HG03159 (cell line): ENCODE measurements around the gene TIMP2.
"Not testable (repeated sequence)": the region's sequence is repeated elsewhere in the genome, so short reads cannot be mapped to it uniquely, and the experiment has no call there.

Source experiments
- ATAC-seq: cut with Tn5 transposase; IDR thresholded peaks from one replicate; pipeline ENCODE4 v1.9.1; 2021; ENCODE audit warnings: mild to moderate bottlenecking, moderate library complexity; ENCODE audit not compliant: unreplicated experiment

TIMP2 gene

DNA sequence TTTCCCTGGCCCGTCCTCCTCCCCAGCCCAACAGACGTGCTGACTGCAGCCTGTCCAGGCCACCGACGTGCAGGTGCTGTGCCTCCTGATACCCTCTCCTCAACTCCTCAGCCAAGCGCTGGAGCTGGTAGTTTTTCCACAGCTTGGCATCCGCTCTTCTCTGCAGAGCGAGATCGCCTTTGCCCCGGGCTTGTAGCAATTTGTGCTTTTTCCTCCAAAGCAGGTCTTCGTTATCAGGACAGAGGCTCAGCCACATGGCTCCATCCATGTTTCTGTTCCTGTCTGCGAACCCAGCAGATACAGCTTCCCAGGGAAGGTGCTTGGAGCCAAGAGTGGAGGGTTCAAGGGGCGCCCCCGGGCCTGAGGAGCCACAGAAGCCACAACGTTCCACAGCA is 33.1 kb downstream of the TIMP2 start:
- ATAC-seq, result no peak

DNA sequence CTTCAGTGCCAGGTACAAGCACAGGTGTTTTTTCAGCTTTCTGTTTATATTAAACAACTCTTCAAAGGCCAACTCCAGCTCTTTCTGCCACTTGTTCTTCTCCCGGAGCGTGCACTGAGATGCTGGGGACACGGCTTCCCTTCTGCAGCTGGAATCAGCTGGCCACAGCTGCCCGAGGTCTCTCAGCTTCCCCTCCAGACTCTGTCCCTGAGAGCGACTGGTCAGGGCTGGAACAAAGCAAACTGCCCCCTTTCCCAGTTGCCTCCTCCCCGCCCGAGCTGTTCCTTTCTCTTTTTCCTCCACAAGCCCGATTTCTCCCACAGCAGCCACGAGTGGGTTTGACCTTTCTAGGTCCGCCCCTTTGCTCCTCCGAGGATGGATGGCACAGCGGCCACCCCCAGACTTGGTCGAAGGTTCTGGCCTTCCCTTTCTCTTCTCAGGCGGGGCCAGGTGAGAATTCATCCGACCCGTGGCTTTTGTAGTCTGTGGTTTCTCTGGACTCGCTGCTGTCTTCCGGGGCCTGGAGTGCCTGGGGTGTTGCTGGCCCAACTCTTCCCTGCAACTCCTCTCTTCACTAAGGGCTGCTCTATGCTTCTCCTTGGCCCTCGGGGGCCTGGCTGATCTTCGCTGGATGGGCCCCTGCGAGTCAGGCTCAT is 33.7 kb downstream of the TIMP2 start:
- no peak for ATAC-seq

DNA sequence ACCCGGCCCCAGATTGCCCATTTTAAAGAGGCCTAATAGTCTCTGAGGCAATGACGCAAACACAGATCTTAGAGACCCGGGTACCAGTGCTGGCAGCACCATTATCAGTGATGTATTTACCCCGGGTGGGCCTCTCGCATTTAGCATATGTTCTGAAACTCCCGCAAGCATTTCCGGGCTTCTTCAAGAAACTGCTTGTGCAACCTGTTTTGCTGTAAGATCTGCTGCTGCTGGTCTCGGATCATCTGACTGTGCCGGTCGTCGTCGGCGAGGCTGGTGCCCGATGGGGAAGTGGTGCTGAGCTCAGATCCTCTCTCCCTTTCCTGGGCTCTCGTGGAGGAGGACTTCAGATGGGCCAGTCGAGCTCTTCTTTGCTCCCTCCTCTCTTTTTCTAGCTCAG is 34.7 kb downstream of the TIMP2 start:
- no peak for ATAC-seq

DNA sequence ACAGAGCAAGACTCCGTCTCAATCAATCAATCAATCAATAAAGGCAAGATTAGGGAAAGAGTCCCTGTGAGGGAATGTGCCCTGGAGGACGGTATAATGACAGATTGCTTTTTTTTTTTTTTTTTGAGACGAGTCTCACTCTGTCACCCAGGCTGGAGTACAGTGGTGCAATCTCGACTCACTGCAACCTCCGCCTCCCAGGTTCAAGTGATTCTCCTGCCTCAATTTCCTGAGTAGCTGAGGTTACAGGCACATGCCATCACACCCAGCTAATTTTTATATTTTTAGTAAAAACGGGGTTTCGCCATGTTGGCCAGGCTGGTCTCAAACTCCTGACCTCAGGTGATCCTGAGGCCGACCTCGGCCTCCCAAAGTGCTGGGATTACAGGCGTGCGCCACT is 35.1 kb downstream of the TIMP2 start:
- not testable (repeated sequence) for ATAC-seq

DNA sequence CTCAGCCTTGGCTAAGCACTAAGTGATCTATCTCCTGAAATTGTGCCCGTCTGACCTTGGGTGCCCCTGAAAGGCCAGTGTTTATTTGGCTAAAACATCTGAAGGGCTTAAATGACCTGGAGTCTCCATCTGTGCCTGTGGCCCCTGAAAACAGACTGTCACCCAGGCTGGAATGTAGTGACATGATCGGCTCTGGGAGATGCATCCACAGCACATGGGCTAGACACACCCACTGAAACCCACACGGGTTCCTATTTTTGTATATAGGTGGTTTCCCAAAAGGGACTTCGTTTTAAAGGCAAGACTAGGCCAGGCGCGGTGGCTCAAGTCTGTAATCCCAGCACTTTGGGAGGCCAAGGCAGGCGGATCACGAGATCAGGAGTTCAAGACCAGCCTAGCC is 35.7 kb downstream of the TIMP2 start:
- ATAC-seq, result no peak

DNA sequence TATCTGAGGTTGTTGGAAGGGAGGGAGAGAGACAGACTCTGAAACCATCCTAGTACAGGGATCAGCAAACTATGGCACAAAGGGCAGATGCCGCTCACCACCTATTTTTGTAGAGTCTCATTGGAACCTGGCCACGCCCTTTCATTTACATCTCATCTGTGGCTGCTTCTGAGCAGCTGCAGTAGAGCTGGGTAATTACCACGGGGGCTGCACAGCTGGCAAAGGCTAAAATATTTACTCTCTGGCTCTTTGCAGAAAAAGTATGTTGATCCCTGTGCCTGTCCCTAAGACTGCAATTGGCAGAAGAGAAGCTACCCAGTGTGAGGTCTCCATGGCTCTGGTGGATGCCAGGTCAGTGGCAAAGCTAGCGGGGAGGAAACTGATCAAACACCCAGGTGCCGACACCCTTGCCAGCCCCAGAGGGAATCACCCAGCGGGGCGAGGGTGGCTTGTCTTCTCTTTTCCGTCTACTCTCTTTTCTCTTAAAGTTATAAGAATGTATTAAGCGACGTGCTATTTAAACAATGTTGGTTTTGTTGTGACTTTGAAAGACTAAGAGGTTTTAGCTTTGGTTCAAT is 36.2 kb downstream of the TIMP2 start:
- no peak for ATAC-seq

DNA sequence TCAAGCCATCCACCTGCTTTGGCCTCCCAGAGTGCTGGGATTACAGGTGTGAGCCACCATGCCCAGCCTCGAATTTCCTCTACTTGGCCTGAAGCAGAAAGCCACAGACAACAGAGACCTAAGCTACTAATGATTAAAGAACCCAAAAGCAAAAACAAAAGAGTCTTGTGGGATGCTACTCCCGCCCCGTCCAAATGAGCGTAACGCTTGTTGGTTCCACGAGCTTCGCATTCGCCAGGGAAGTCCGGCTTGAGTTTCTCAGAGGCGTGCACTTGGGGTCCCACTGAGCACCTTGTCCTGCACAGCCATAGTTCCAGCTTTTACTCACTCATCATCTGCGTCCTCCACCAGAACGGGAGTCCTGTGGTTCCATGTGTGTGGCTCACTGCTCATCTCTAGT is 38.2 kb downstream of the TIMP2 start:
- no peak for ATAC-seq

DNA sequence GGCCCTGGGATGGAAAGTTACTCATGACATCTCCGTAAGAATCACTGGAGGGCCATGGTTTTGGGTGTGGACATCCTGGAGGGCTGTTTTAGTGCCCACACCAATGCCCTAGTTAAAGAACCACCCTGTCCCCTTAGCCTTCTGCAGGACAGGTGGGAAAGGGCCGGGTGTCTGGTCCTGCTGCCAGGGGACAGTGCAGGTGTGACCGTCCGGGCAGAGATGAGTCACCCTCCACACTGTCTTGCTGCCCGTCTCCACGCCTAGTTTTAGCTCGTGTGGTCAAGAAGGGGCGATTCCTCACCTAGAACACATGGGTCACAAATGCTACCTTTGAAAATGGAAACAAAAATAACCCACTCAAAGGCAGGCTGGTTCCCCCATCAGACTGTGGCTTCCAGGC is 39.2 kb downstream of the TIMP2 start:
- no peak for ATAC-seq

DNA sequence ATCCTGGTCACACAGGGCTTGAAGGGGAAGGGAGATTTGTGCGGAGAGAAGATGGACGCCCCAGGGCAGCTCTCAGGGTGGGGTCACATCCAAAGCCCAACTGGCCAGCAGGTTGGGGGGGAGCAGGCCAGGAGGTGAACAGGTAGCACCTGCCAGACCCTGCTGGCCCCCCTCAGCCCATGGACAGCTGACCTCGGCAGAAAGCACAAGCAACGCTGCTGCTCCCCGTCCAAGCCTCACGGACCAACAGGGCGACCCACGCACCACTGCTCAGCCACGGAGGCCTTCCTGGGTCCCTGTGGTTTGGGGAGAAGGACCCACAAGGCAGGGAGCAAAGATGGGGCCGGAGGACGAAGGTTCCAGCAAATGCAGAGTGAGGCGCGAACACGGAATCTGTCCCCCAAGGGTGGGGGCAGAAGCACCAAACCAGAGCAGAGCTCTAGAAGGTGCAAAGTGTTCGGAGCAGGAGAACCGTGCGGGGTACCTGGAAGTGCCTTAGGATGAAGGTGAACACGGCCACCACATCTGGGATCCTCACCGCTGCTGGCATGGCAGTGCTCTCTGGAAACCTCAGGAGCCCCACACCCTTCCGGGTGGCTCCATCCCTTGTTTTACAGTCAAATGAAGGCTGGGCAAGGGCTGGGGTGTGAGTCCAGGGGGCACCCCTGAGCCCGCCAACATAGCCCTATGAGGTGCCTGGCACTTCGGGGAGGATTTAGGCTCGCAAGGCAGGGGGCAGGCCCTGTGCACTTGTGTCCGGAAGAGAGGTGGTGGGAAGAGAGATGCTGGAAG is 40.1 kb downstream of the TIMP2 start:
- no peak for ATAC-seq

DNA sequence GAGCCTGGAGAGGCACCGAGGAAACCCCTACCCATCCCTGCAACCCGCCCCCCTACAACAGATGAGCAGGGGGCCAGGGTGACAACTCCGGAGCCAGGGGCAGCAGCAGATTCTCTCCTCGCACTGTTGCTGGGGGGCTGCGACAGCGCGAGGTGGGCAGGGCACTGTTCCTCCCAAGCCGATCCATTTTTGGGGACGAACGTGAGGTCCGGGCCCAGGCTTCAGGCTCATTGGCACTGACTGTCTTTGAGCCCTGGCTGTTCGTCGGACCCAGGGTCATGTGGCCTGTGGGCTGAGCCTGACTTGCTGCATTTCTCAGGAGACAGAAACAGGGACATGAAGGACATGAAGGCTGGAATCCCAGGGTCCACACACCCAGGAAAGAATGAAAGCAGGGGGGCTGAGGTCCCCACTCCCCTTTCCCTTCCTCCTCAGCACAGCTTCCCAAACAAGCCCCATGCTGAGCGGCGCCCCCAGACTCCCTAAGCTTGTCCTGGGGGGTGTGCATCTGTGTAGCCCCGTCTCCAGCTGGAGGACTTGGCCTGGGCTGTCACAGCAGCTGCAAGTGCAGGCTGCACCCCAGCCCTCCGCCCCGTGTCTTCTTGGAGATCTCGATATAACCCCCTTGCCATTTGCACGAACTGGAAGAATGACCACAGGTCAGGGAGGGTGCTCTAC is 40.9 kb downstream of the TIMP2 start:
- no peak for ATAC-seq

DNA sequence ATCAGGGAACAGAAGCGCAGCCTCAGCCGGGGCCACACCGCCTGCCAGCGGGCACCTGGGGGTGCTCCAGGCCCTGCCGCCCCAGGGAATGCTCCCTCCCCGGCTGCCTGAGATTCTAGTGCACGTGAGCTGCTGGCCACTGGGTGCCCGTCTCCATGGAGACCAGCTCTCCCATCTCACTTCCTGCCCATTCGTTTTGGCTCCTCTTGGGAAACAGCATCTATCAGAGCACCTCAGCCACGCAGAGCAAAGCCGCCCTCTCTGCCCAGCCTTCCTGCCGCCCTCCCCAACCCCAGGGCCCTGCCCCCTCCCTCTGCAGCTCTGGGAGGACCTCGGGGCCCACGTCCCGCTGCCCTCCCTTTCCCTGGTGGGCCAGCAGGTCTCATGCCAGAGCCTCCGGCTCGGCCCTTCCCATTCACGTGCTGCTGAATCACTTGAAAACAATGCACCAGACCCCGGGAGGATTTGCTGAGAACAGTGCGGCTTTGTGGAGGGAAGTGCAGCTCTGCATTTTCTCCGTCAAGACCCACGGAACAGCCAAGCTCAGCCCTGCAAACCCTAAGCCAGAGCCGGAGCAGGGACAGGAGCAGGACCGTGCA is 41.6 kb downstream of the TIMP2 start:
- no peak for ATAC-seq

DNA sequence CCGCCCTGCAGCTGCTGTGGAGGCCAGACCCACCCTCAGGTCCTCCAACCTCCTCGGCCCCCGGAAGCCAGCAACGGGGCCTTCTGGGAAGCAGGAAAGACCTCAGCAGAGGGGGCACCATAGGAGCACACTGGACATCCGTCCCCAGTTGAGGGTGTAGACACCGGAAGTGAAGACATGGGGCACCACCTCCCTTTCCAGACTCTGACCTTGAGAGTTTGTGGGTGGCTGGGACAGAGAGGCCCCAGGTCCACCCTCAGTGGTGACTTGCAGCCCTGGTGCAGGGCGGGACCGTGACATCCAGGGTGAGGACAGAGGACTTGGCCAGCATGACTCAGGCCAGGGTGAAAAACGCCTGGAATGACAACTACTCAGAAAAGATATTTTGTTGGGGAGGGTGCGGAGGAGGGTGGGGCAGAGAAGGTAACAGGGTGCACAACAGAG is 42.1 kb downstream of the TIMP2 start:
- ATAC-seq, result no peak

DNA sequence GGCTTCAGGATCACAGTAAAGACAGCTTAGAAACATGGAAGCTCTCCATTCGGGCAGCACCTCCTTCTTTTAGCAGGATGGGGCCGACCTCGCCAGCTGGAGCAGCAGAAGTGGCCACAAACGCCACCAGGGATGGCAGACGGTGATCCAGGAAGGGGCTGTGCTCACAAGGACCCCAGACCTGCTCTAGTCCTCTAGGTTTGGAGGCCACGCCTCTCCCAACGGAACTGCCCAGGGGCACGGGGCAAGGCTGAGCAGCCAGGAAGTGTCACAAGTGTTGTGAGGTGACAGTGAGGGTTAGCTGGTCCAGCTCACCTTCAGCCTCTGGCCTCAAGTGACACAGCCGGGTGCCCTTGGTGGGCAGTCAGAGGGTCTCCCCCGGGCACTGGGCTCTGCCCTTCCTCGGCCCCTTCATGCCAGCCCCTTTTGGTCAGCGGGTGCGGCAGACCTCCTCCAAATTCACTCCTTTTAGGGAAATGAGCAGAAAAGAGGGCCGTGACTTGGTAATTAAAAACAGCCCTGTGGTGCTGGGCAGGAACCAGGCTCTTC is 42.6 kb downstream of the TIMP2 start:
- no peak for ATAC-seq

DNA sequence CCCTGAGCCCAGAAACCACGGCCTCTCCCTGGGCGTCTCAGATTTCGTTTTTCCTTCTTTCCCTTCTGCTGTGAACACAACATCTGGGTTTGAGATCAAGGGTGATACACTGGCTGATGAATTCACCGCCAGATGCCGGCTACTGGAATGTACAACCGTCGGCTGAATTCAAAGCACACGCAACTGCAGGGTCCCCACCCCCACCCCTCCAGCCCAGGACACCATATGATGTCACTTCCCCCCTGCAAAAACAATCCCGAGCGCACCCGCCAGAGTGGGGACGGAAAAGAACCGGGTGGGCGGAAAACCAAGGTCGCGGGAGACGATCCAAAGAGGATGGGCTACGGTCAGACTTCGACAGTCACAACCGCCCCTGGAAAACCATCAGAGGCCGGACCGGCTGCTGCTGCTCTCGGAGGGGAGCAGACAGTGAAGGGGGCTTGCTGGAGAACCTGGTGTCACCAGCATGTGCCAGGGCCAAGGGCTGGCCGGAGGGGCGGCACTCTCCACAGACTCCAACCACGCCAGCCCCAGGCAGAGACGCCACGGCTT is 45.5 kb downstream of the TIMP2 start:
- ATAC-seq, result no peak

DNA sequence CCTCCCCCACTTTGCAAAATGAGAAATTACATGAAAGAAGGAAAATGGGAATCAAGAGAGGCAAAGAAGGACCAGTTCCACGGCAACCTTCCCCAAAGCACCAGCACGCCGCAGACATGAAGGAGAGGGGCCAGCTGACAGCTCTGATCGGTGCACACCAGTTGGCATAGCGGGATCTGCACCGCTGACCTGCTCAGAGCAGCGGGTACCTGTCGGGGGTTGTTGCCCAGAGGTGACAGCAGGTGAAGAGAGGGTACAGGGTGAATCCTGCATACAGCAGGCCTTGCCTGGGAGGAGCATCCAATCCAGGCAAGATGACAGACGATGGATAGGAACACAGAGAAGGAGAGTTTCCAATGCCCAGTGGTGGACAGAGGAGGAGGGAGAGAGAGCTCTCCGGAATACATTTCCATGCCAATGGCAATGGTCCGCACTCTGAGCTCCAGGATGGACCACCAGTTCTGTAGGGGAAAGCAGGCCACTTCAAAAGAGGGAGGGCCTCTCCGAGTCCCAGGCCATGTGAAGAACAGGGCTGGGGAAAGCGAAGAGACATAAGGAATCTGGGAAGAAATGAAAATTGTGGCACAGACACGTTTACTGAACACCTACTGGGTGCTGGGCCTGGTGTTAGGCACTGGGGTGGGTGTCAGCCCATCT is 46.2 kb downstream of the TIMP2 start:
- ATAC-seq, result no peak

DNA sequence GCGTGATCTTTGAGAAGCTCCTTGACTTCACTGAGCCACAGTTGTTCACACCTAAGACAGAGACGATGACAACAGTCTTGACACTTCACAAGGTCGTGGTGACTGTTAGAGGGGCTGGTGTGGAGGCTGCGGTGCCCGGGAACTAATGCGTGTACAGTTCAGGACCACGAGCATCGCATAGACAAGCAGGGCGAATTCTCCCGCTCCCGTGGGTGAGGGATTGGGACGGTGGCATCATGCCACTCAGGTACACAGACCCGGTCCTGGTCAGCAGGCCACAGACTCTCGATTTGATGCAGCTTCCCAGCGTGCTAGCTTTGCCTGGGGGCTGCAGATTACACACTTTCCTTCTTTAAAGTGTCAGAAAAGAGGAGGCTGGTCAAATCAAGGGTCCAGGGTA is 46.9 kb downstream of the TIMP2 start:
- no peak for ATAC-seq

DNA sequence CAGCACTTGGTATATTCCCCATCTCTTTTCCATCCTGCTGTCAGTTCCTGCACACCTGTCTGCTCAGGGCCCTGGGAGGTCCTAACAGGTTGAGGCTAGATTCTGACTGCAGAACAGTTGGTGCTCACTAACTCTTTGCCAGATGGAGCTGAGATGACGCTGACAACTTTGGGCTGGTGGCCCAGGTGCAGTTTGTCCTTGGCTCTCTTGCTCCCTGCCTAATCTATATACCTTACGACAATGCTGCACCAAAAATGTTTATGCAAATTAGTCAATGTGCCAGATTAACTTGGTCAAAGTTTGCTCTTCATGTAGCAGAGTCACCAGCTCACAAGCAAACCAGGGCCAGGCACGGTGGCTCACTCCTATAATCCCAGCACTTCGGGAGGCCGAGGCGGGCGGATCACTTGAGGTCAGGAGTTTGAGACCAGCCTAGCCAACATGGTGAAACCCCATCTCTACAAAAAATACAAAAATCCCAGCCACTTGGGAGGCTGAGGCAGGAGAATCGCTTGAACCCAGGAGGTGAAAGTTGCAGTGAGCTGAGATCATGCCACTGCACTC is 48.2 kb downstream of the TIMP2 start:
- not testable (repeated sequence) for ATAC-seq

DNA sequence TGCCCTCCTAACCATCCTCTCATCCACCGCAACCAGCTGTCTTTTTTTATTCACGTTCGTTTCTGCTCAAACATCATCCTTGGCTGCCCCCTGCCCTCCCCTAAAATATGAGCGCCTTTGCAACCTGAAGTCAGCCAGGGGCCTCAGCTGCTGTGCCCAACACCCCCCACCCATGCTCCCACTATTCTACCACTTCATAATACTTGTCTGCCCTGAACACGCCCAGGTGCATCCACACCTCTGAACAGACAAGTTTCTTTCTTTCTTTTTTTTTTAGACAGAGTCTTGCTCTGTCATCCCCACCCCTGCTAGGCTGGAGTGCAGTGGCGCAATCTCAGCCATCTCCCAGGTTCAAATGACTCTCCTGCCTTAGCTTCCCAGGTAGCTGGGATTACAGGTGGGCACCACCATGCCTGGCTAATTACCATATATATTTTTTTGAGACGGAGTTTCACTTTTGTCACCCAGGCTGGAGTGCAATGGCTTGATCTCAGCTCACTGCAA is 49.0 kb downstream of the TIMP2 start:
- ATAC-seq, result no peak

DNA sequence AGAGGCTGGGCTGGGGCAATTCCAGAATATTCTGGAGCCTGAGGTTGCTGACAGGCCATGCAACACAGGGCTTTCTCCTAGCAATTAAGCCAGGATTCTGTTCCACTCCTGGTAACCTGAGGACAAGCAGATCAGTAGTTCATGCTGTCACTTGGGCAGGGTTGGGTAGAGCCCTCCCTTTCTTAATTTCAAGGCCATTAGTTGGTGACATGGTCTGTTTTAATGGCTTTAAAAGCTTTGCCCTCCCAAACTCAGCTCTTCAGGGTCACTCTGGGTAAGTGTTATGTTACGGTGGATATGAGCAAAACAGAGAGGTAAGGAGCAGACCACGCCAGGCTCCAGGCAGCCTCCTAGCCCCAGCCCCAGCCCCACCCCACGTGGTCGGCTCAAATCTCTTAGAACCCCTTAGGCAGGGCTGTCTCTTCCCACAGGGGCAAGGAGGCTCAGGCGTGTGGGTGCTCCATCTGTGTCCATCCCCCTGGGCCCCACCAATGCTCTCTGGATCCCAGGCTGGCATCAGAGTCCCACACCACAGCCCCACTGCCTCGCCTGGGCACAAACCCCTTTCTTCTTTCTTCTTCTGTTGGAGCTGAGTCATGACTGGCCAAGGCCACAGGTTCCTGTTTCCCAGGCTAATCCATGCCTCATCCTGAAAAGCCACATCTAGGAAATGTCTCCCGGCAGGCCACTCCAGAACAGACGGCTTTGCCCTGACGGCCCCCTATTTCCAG is 49.7 kb downstream of the TIMP2 start:
- ATAC-seq, result no peak
